Neutrophil (primary cell): Measurements from ENCODE around the gene INTS1.

ENCODE experiments used
- H3K27ac ChIP-seq: fragments of 200-600 bp; sonication (generic); 2 replicates; pipeline ENCODE4 v1.5.1; 2016; ENCODE audit warnings: mild to moderate bottlenecking, moderate library complexity
- H3K27me3 ChIP-seq: fragments of 200-600 bp; sonication (generic); 2 replicates; pipeline ENCODE4 v1.6.0; 2016; ENCODE audit warnings: mild to moderate bottlenecking
- H3K36me3 ChIP-seq: fragments of 200-600 bp; sonication (generic); 2 replicates; pipeline ENCODE4 v1.5.1; 2017
- H3K4me1 ChIP-seq, 2 experiments: fragments of 200-600 bp in 1 of 2; sonication (generic) in 1 of 2; 1 replicate in 1 of 2; 2 replicates in 1 of 2; pipeline versions ENCODE4 v1.5.1 to v1.6.1; 2013 to 2016; ENCODE audit warnings: low read depth in 1 of 2, low read length in 1 of 2, mild to moderate bottlenecking in 1 of 2, moderate library complexity in 1 of 2; ENCODE audit not compliant: control insufficient read depth in 1 of 2, insufficient read depth in 1 of 2
- H3K4me3 ChIP-seq, 2 experiments: fragments of 200-600 bp in 1 of 2; sonication (generic) in 1 of 2; 1 replicate in 1 of 2; 2 replicates in 1 of 2; pipeline ENCODE4 v1.5.1; 2013 to 2016; ENCODE audit warnings: low read depth in 1 of 2, low read length in 1 of 2, mild to moderate bottlenecking in 1 of 2, moderate library complexity in 1 of 2
- H3K9me3 ChIP-seq: fragments of 200-600 bp; sonication (generic); 2 replicates; pipeline ENCODE4 v1.5.1; 2016
- CTCF ChIP-seq: fragments of 200-600 bp; sonication (generic); IDR thresholded peaks from 2 replicates; pipeline ENCODE4 v1.5.1; 2016; ENCODE audit warnings: antibody characterized with exemption

Gene INTS1

GRCh38 chr7:1437155-1437880 is 66.9 kb downstream of the INTS1 start:
- Histone ChIP-seq H3K27me3 (no peaks in the 10 kb centered on the region), H3K4me3 (no peak overlapping the region), H3K9me3 (no peaks in the 10 kb centered on the region), H3K36me3 (peaks cover 48% of the 10 kb centered on the region), H3K27ac (no peak overlapping the region), H3K4me1 (peaks cover 0 to 4% of the 10 kb centered on the region in 2 experiments)
- no peak for TF ChIP-seq CTCF

- Histone ChIP-seq H3K9me3 (no peaks in the 10 kb centered on the region), H3K4me1 (peaks cover 0 to 4% of the 10 kb centered on the region in 2 experiments), H3K36me3 (peaks cover 42% of the 10 kb centered on the region), H3K27me3 (no peaks in the 10 kb centered on the region), H3K27ac (no peak overlapping the region), H3K4me3 (no peak overlapping the region)
- no peak for TF ChIP-seq CTCF
These were observed 67.6 kb downstream of the INTS1 start for GRCh38 chr7:1436608-1437007.

- H3K27me3 ChIP-seq = no peaks in the 10 kb centered on the region
- no peak overlapping the region for H3K27ac ChIP-seq
- peaks cover 33% of the 10 kb centered on the region for H3K36me3 ChIP-seq
- peaks cover 0 to 4% of the 10 kb centered on the region in 2 experiments for H3K4me1 ChIP-seq
- no peak overlapping the region for H3K4me3 ChIP-seq
- no peak for TF ChIP-seq CTCF
- H3K9me3 ChIP-seq = no peaks in the 10 kb centered on the region
These were observed 69.1 kb downstream of the INTS1 start for GRCh38 chr7:1434891-1435670.

- no peak overlapping the region for H3K4me3 ChIP-seq
- no peaks in the 10 kb centered on the region for H3K9me3 ChIP-seq
- no peak for TF ChIP-seq CTCF
- peaks cover 30% of the 10 kb centered on the region for H3K36me3 ChIP-seq
- no peaks in the 10 kb centered on the region for H3K27me3 ChIP-seq
- peaks cover 0 to 4% of the 10 kb centered on the region in 2 experiments for H3K4me1 ChIP-seq
- H3K27ac ChIP-seq = no peak overlapping the region
These were observed 69.9 kb downstream of the INTS1 start for GRCh38 chr7:1434165-1434718.

GRCh38 chr7:1433128-1433920 is 70.9 kb downstream of the INTS1 start:
- H3K27ac ChIP-seq = no peak overlapping the region
- no peaks in the 10 kb centered on the region for H3K27me3 ChIP-seq
- no peak overlapping the region for H3K4me3 ChIP-seq
- H3K36me3 ChIP-seq = peaks cover 22% of the 10 kb centered on the region
- peaks cover 0 to 4% of the 10 kb centered on the region in 2 experiments for H3K4me1 ChIP-seq
- TF ChIP-seq CTCF = no peak
- no peaks in the 10 kb centered on the region for H3K9me3 ChIP-seq
